GM12878 (cell line): ENCODE measurements around the gene STK32B. TPM values are rescaled to one million over a fixed set of nuclear protein-coding genes. Genes with fewer than 3 reads are reported as not detected.

Experiments used
- ATAC-seq: fragments of 200-7000 bp; cut with Tn5 transposase; 3 replicates; pipeline ENCODE4 v1.9.1; 2020; ENCODE audit warnings: mild to moderate bottlenecking, moderate library complexity
- BruUV-seq: library from RNA; stranded (reverse); fragments of 400-500 nt; replicated peaks from 2 replicates; lab custom pipeline; 2021; lab: Mats Ljungman, UMichigan
- CTCF ChIA-PET: fragments of 300-600 bp; sonication (Branson Sonifier 250); formaldehyde crosslinking; extraction: SDS; loops from one replicate; lab custom pipeline; 2021; ENCODE audit warnings: inconsistent platforms; lab: Yijun Ruan, JAX
- POLR2A ChIA-PET: fragments of 350-600 bp; formaldehyde crosslinking; extraction: SDS; loops from one replicate; lab custom pipeline; 2021; ENCODE audit warnings: inconsistent platforms; lab: Charles Lee
- RAD21 ChIA-PET: fragments of 300-600 bp; sonication (Branson Sonifier 250); formaldehyde crosslinking; loops from one replicate; lab custom pipeline; 2023; ENCODE audit warnings: antibody characterized with exemption; ENCODE audit not compliant: unreplicated experiment; lab: Charles Lee
- SMC1A ChIA-PET: fragments of 300-600 bp; sonication (Branson Sonifier 250); formaldehyde crosslinking; loops from one replicate; lab custom pipeline; 2023; ENCODE audit not compliant: unreplicated experiment, uncharacterized antibody; lab: Charles Lee
- DNase-seq: peaks from one replicate; pipeline ENCODE4 v3.0.0-alpha.2; 2011; ENCODE audit warnings: low read depth, low spot score
- FAIRE-seq: peaks from 3 replicates; lab custom pipeline; 2011; peaks lifted over from hg19 to GRCh38; lab: Jason Lieb, UNC
- H2AFZ ChIP-seq: 2 replicates; pipeline ENCODE4 v1.6.0; 2011; ENCODE audit warnings: low read depth, low read length, control low read depth; ENCODE audit not compliant: control insufficient read depth
- H3K27ac ChIP-seq: 2 replicates; pipeline ENCODE4 v1.5.1; 2011; ENCODE audit warnings: control low read depth; ENCODE audit not compliant: control insufficient read depth, insufficient read depth
- H3K27me3 ChIP-seq, 2 experiments: replicated peaks in 1 of 2; 2 replicates each; pipeline versions ENCODE4 v1.6.0 to v1.6.1; 2011; ENCODE audit warnings: low read length in 1 of 2; ENCODE audit not compliant: control insufficient read depth in 2 of 2, insufficient read depth in 2 of 2
- H3K36me3 ChIP-seq, 2 experiments: 2 replicates each; pipeline ENCODE4 v1.5.1; 2011; ENCODE audit warnings: low read length in 1 of 2; ENCODE audit not compliant: control insufficient read depth in 2 of 2, insufficient read depth in 2 of 2
- H3K4me1 ChIP-seq: 2 replicates; pipeline ENCODE4 v1.6.1; 2011; ENCODE audit warnings: mild to moderate bottlenecking, low read length, moderate library complexity, mixed read lengths; ENCODE audit not compliant: control insufficient read depth, insufficient read depth
- H3K4me2 ChIP-seq: 2 replicates; pipeline ENCODE4 v1.6.0; 2011; ENCODE audit warnings: control low read depth; ENCODE audit not compliant: control insufficient read depth, insufficient read depth
- H3K4me3 ChIP-seq: fragments of 200-600 bp; sonication (generic); 2 replicates; pipeline ENCODE4 v1.5.1; 2016
- H3K79me2 ChIP-seq: 2 replicates; pipeline ENCODE4 v1.6.0; 2011; ENCODE audit warnings: low read length; ENCODE audit not compliant: control insufficient read depth, insufficient read depth
- H3K9ac ChIP-seq: 2 replicates; pipeline ENCODE4 v1.8.0; 2011; ENCODE audit warnings: low read length, control low read depth, mixed read lengths; ENCODE audit not compliant: control insufficient read depth, insufficient read depth
- H3K9me3 ChIP-seq: replicated peaks from 3 replicates; pipeline ENCODE4 v1.5.1; 2011; ENCODE audit warnings: mild to moderate bottlenecking, low read length; ENCODE audit not compliant: control insufficient read depth, insufficient read depth
- H4K20me1 ChIP-seq: 2 replicates; pipeline ENCODE4 v1.6.0; 2011; ENCODE audit not compliant: control insufficient read depth, insufficient read depth
- BHLHE40 ChIP-seq, 2 experiments: fragments of 450-650 bp in 1 of 2; IDR thresholded peaks; 2 replicates each; pipeline ENCODE4 v1.6.1; 2011 to 2017; ENCODE audit warnings: low read depth in 2 of 2, borderline replicate concordance in 1 of 2, improper control_type of control experiment in 1 of 2, low read length in 1 of 2, mild to moderate bottlenecking in 1 of 2
- BMI1 ChIP-seq: fragments of 450-650 bp; IDR thresholded peaks from 2 replicates; pipeline ENCODE4 v1.6.1; 2016; ENCODE audit warnings: mild to moderate bottlenecking, moderate library complexity, borderline replicate concordance
- FOXK2 ChIP-seq: fragments of 450-650 bp; IDR thresholded peaks from 2 replicates; pipeline ENCODE4 v1.6.1; 2017; ENCODE audit warnings: mild to moderate bottlenecking, moderate library complexity
- IRF4 ChIP-seq: IDR thresholded peaks from 2 replicates; pipeline ENCODE4 v1.6.1; 2011; ENCODE audit warnings: low read depth, low read length
- MEF2A ChIP-seq: IDR thresholded peaks from 2 replicates; pipeline ENCODE4 v1.6.1; 2011; ENCODE audit warnings: low read depth, mild to moderate bottlenecking, low read length, moderate library complexity; ENCODE audit not compliant: insufficient read depth
- PAX8 ChIP-seq: fragments of 450-650 bp; IDR thresholded peaks from 2 replicates; pipeline ENCODE4 v1.6.1; 2017; ENCODE audit warnings: mild to moderate bottlenecking, moderate library complexity
- POLR2AphosphoS2 ChIP-seq: IDR thresholded peaks from 2 replicates; pipeline ENCODE4 v1.6.1; 2011; ENCODE audit warnings: low read depth, mild to moderate bottlenecking, low read length, improper control_type of control experiment, moderate library complexity
- SRF ChIP-seq, 2 experiments: IDR thresholded peaks; 2 replicates each; pipeline ENCODE4 v1.6.1; 2011; ENCODE audit warnings: low read depth in 2 of 2, low read length in 2 of 2, mild to moderate bottlenecking in 1 of 2, moderate library complexity in 1 of 2
- STAT1 ChIP-seq: fragments of 450-650 bp; conservative IDR thresholded peaks from 2 replicates; pipeline ENCODE4 v1.6.1; 2014; ENCODE audit warnings: antibody characterized with exemption, mild to moderate bottlenecking
- TARDBP ChIP-seq: IDR thresholded peaks from 2 replicates; pipeline ENCODE4 v1.6.1; 2016; ENCODE audit warnings: borderline replicate concordance
- WRNIP1 ChIP-seq: IDR thresholded peaks from 2 replicates; pipeline ENCODE4 v1.6.1; 2011; ENCODE audit warnings: low read depth, low read length, improper control_type of control experiment, borderline replicate concordance
- ZNF274 ChIP-seq: IDR thresholded peaks from one replicate; pipeline ENCODE4 v1.8.0; 2011; ENCODE audit not compliant: insufficient read length, insufficient read depth
- ZSCAN29 ChIP-seq: fragments of 450-650 bp; IDR thresholded peaks from 2 replicates; pipeline ENCODE4 v1.6.1; 2017; ENCODE audit warnings: mild to moderate bottlenecking, moderate library complexity
- WGBS: methylation state at CpG from one replicate; pipeline ENCODE4 v1.1.6; 2016; ENCODE audit warnings: low lambda C conversion rate; ENCODE audit not compliant: insufficient replicate concordance, insufficient coverage; ENCODE audit errors: missing lambda C conversion rate; 5-methylcytosine and 5-hydroxymethylcytosine counted together
- in situ Hi-C: fragments of 300-500 bp; cut with MboI; formaldehyde crosslinking; loops from 9 replicates; pipeline ENCODE4 v1.14.3; 2018; ENCODE audit warnings: mixed read lengths
- intact Hi-C: fragments of 100-400 bp; cut with micrococcal nuclease; formaldehyde crosslinking; loops from one replicate; pipeline ENCODE4 v1.14.2; 2022; ENCODE audit not compliant: unreplicated experiment
- polyA plus RNA-seq, 11 experiments: library from polyadenylated mRNA; depleted of rRNA in 4 of 11; unstranded in 6 of 11; stranded (reverse) in 5 of 11; fragments of >200 nt; fragmentation: Nextera tagmentation in 4 of 11; fragmentation: Illumina TruSeq in 1 of 11; extraction: Ambion mirVana in 4 of 11; extraction: Trizol in 1 of 11; gene quantifications; 1 replicate in 1 of 11; 2 replicates in 10 of 11; pipeline versions ENCODE4 v1.2.1 to v1.2.3, GENCODE V29; 2011 to 2016; ENCODE audit warnings: inconsistent platforms in 2 of 11, missing spikeins in 2 of 11, low read depth in 1 of 11
- total RNA-seq, 4 experiments: library from RNA; depleted of rRNA in 3 of 4; stranded (reverse); fragments of >200 nt in 3 of 4; fragmentation: Illumina TruSeq in 1 of 4; extraction: Trizol in 1 of 4; gene quantifications; 2 replicates each; pipeline versions ENCODE4 v1.2.1 to v1.2.3, GENCODE V29; 2013 to 2021
- TF ChIP-seq, protein P1 (sequence below): fragments of 450-650 bp; IDR thresholded peaks from 2 replicates; pipeline ENCODE4 v1.6.1; 2014; ENCODE audit warnings: mild to moderate bottlenecking
- TF ChIP-seq, protein P2 (sequence below): fragments of 450-650 bp; IDR thresholded peaks from 2 replicates; pipeline ENCODE4 v1.6.1; 2017; ENCODE audit warnings: borderline replicate concordance
- TF ChIP-seq, protein P3 (sequence below): IDR thresholded peaks from 2 replicates; pipeline ENCODE4 v1.6.1; 2012; ENCODE audit warnings: low read depth, low read length, improper control_type of control experiment

STK32B gene
- total and polyA plus RNA-seq, 10 of the 15 experiments (the other 5 are each of a cell fraction or from before 2014, with no cell fraction given), result 0.04 to 0.12 (median 0.08) TPM; not detected in 7

DNA sequence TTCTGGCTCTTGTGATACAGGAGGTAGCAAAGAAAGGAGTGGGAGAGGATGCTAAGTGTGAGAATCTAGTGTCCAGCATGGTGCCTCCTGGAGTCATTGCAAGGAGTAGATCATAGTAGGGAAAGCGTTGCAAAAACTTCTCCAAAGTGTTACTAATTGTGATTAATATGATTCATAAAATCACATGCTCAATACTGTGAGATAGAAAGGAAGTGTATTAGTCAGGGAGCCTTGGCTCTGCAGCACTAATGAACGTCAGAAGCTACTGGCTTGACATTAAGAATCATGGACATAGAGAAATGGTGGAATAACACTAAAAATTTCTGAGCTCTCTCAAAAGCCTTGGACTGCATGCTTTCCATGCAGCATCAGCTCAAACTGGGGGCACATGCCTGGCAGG is 358.0 kb downstream of the STK32B start (continued):
- TF ChIP-seq, protein P1, sequence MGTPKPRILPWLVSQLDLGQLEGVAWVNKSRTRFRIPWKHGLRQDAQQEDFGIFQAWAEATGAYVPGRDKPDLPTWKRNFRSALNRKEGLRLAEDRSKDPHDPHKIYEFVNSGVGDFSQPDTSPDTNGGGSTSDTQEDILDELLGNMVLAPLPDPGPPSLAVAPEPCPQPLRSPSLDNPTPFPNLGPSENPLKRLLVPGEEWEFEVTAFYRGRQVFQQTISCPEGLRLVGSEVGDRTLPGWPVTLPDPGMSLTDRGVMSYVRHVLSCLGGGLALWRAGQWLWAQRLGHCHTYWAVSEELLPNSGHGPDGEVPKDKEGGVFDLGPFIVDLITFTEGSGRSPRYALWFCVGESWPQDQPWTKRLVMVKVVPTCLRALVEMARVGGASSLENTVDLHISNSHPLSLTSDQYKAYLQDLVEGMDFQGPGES, result no peak
- TF ChIP-seq ZNF274, result no peak
- TF ChIP-seq WRNIP1, result no peak
- no peak for TF ChIP-seq TARDBP
- TF ChIP-seq, protein P2, sequence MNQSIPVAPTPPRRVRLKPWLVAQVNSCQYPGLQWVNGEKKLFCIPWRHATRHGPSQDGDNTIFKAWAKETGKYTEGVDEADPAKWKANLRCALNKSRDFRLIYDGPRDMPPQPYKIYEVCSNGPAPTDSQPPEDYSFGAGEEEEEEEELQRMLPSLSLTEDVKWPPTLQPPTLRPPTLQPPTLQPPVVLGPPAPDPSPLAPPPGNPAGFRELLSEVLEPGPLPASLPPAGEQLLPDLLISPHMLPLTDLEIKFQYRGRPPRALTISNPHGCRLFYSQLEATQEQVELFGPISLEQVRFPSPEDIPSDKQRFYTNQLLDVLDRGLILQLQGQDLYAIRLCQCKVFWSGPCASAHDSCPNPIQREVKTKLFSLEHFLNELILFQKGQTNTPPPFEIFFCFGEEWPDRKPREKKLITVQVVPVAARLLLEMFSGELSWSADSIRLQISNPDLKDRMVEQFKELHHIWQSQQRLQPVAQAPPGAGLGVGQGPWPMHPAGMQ, result no peak
- TF ChIP-seq, all 136 proteins: peak for 0

DNA sequence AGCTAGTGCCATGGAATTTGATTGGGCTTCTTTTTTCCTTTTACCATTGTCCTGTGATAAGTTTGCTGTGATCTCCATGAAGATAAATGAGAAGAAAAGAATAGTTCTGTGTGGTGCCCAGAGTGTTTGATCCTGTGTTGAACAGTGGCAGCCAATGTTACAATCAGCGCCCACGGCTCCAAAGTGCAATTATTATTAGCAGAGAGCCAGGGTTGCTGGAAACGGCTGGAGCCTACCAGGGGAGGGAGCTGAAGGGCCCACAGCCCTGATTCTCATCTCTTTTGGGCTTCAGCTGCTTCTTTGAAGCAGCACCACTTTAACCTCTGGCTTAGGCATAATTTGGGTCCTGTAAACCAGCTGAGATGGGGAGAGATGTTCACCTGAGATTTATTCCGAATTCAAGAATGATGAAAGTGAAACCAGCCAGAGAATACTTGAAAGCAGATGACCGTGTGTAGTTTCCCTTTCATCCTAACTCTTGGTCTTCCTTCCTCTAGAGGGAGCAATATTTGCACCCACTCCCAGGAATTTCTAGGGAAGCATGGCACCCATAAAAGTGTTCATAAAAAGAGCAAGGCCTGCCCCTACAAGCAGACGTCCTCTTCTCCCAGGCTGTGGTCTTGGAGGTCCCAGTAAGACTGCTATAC is 358.8 kb downstream of the STK32B start:
- Histone ChIP-seq H3K27me3 (no peaks in the 10 kb centered on the region), H3K27ac (no peak overlapping the region), H3K9me3 (no peaks in the 10 kb centered on the region; the same call in 2 of the 3 replicates), H3K36me3 (no peaks in the 10 kb centered on the region), H3K4me3 (no peak overlapping the region), H2AFZ (no peak overlapping the region), H4K20me1 (no peaks in the 10 kb centered on the region), H3K9ac (no peak overlapping the region), H3K4me1 (no peaks in the 10 kb centered on the region), H3K79me2 (no peaks in the 10 kb centered on the region), H3K4me2 (no peak overlapping the region)
- CTCF ChIA-PET, result interaction anchor here (2.1 kb wide), 1 partner anchor 10 kb away, joined by 10 read pairs; no protein-coding TSS in a partner anchor
- DNase-seq (no peak), FAIRE-seq (no peak), ATAC-seq (no peak)
- BruUV-seq, result no TSS peak
- 25% methylated on average over 6 of the region's 6 CpGs for WGBS
- intact Hi-C loops, result no loop called here
- SMC1A ChIA-PET, result interaction anchor here (1.0 to 1.8 kb wide), 2 partner anchors 11 kb away, joined by 3 to 7 read pairs; no protein-coding TSS in a partner anchor
- RAD21 ChIA-PET, result no interaction called here
- in situ Hi-C loops, result loop anchor here (10.0 kb wide), 1 partner anchor 405 kb away; no protein-coding TSS in a partner anchor
- POLR2A ChIA-PET, result interaction anchor here (0.5 kb wide), 1 partner anchor 820 kb away, joined by 5 read pairs; no protein-coding TSS in a partner anchor
- no peak for TF ChIP-seq POLR2AphosphoS2
- TF ChIP-seq BHLHE40 (IDR thresholded peaks at IDR 0.05; ENCODE audit: borderline replicate concordance in 1 of 2, low read depth in 2 of 2, low read length in 1 of 2), result no peak
- no peak for TF ChIP-seq MEF2A
- no peak for TF ChIP-seq BMI1
- TF ChIP-seq FOXK2, result no peak
- TF ChIP-seq PAX8, result no peak
- TF ChIP-seq, protein P3, sequence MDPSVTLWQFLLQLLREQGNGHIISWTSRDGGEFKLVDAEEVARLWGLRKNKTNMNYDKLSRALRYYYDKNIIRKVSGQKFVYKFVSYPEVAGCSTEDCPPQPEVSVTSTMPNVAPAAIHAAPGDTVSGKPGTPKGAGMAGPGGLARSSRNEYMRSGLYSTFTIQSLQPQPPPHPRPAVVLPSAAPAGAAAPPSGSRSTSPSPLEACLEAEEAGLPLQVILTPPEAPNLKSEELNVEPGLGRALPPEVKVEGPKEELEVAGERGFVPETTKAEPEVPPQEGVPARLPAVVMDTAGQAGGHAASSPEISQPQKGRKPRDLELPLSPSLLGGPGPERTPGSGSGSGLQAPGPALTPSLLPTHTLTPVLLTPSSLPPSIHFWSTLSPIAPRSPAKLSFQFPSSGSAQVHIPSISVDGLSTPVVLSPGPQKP, result no peak
- no peak for TF ChIP-seq STAT1
- TF ChIP-seq IRF4, result no peak
- no peak for TF ChIP-seq ZSCAN29
- no peak for TF ChIP-seq SRF (IDR thresholded peaks at IDR 0.05; ENCODE audit: low read depth in 2 of 2, low read length in 2 of 2)
